A673 (cell line): ENCODE data around the gene SCN1B. TPM values are rescaled to one million over a fixed set of nuclear protein-coding genes. Genes with fewer than 3 reads are reported as not detected.

Source experiments
- BruUV-seq: library from RNA; stranded (reverse); fragments of 400-500 nt; replicated peaks from 2 replicates; lab custom pipeline; 2021; lab: Mats Ljungman, UMichigan
- CTCF ChIA-PET: fragments of 300-600 bp; sonication (Branson Sonifier 250); formaldehyde crosslinking; loops from one replicate; lab custom pipeline; 2022; ENCODE audit warnings: antibody characterized with exemption; lab: Charles Lee
- POLR2A ChIA-PET: fragments of 300-600 bp; sonication (Branson Sonifier 250); formaldehyde crosslinking; loops from one replicate; lab custom pipeline; 2022; ENCODE audit warnings: antibody characterized with exemption; ENCODE audit not compliant: low non-redundant PET; lab: Charles Lee
- DNase-seq: peaks from one replicate; pipeline ENCODE4 v3.0.0-alpha.2; 2015; ENCODE audit warnings: low spot score
- H3K27ac ChIP-seq: fragments of 200-600 bp; sonication (generic); 2 replicates; pipeline ENCODE4 v1.5.1; 2016; ENCODE audit warnings: mixed run types, low read depth, mild to moderate bottlenecking, mixed read lengths, antibody characterized with exemption, low read length; ENCODE audit not compliant: poor library complexity, severe bottlenecking
- H3K27me3 ChIP-seq: fragments of 200-600 bp; sonication (generic); replicated peaks from 2 replicates; pipeline ENCODE4 v1.6.1; 2017; ENCODE audit warnings: mixed run types, low read depth, mild to moderate bottlenecking, mixed read lengths, antibody characterized with exemption, low read length; ENCODE audit not compliant: insufficient read depth, poor library complexity
- H3K36me3 ChIP-seq: fragments of 200-600 bp; sonication (generic); 2 replicates; pipeline ENCODE4 v1.6.1; 2016; ENCODE audit warnings: mixed run types, mild to moderate bottlenecking, mixed read lengths, antibody characterized with exemption, low read length; ENCODE audit not compliant: insufficient read depth, poor library complexity, severe bottlenecking
- H3K4me1 ChIP-seq: fragments of 200-600 bp; sonication (generic); 2 replicates; pipeline ENCODE4 v1.6.1; 2017; ENCODE audit warnings: mixed run types, mild to moderate bottlenecking, mixed read lengths, antibody characterized with exemption, low read length; ENCODE audit not compliant: insufficient read depth, poor library complexity, severe bottlenecking
- H3K4me3 ChIP-seq: fragments of 200-600 bp; sonication (generic); 2 replicates; pipeline ENCODE4 v1.5.1; 2016; ENCODE audit warnings: low read depth, mixed run types, mild to moderate bottlenecking, mixed read lengths, low read length; ENCODE audit not compliant: poor library complexity, severe bottlenecking
- H3K9me3 ChIP-seq: fragments of 200-600 bp; sonication (generic); 2 replicates; pipeline ENCODE4 v1.6.1; 2016; ENCODE audit warnings: mixed run types, low read depth, mild to moderate bottlenecking, mixed read lengths, antibody characterized with exemption, low read length; ENCODE audit not compliant: poor library complexity, severe bottlenecking
- CTCF ChIP-seq: fragments of 300-800, 200-600 bp; sonication (generic); conservative IDR thresholded peaks from 2 replicates; pipeline ENCODE4 v1.5.1; 2017; ENCODE audit warnings: low read depth, mild to moderate bottlenecking, antibody characterized with exemption, low read length, moderate library complexity, mixed read lengths
- EZH2 ChIP-seq: fragments of 200-600 bp; sonication (generic); IDR thresholded peaks from 2 replicates; pipeline ENCODE4 v1.6.1; 2017; ENCODE audit warnings: borderline replicate concordance, low read depth, mild to moderate bottlenecking, mixed read lengths, antibody characterized with exemption, low read length; ENCODE audit not compliant: poor library complexity, severe bottlenecking
- intact Hi-C: fragments of 100-400 bp; cut with micrococcal nuclease; formaldehyde crosslinking; loops from one replicate; pipeline ENCODE4 v1.10.0; 2022; ENCODE audit not compliant: unreplicated experiment
- total RNA-seq: library from RNA; stranded (reverse); gene quantifications from 2 replicates; pipeline ENCODE4 v1.2.3, GENCODE V29; 2021

The SCN1B gene
- total RNA-seq, 1 experiment from 2014 or later = 2.3 TPM

- DNase-seq = no peak
- intact Hi-C loops = no loop called here
- ChIA-PET POLR2A (no interaction called here), CTCF (no interaction called here)
- Histone ChIP-seq H3K27ac (no peak overlapping the region), H3K9me3 (no peaks in the 10 kb centered on the region), H3K4me3 (no peak overlapping the region), H3K27me3 (peaks cover 3% of the 10 kb centered on the region), H3K36me3 (no peaks in the 10 kb centered on the region), H3K4me1 (no peaks in the 10 kb centered on the region)
- BruUV-seq = no TSS peak
- TF ChIP-seq CTCF = no peak
- no peak for TF ChIP-seq EZH2
Observed at GRCh38 chr19:35061583-35062373, 31.5 kb downstream of the SCN1B start.

- Histone ChIP-seq H3K27ac (no peak overlapping the region), H3K4me3 (no peak overlapping the region), H3K4me1 (no peaks in the 10 kb centered on the region), H3K36me3 (no peaks in the 10 kb centered on the region), H3K9me3 (no peaks in the 10 kb centered on the region), H3K27me3 (no peaks in the 10 kb centered on the region)
- POLR2A ChIA-PET = no interaction called here
- intact Hi-C loops = no loop called here
- BruUV-seq = no TSS peak
- no peak for DNase-seq
- CTCF ChIA-PET = no interaction called here
- TF ChIP-seq CTCF = no peak
- no peak for TF ChIP-seq EZH2
Observed at GRCh38 chr19:35062942-35063341, 32.7 kb downstream of the SCN1B start.

GRCh38 chr19:35063940-35064818 is 33.9 kb downstream of the SCN1B start:
- Histone ChIP-seq H3K4me1 (no peaks in the 10 kb centered on the region), H3K36me3 (no peaks in the 10 kb centered on the region), H3K9me3 (no peaks in the 10 kb centered on the region), H3K4me3 (no peak overlapping the region), H3K27me3 (no peaks in the 10 kb centered on the region), H3K27ac (no peak overlapping the region)
- TF ChIP-seq CTCF (no peak), EZH2 (no peak)
- ChIA-PET CTCF (interaction anchor here (0.6 kb wide), 1 partner anchor 65 kb away, joined by 10 read pairs; no protein-coding TSS in a partner anchor), POLR2A (no interaction called here)
- DNase-seq = peak; percentile 35
- intact Hi-C loops = no loop called here
- BruUV-seq = no TSS peak
